CD4-positive, alpha-beta T cell treated with Interleukin-4 for 4 hours (primary cell): ENCODE results near the gene ANKRD49.
A peak's percentile ranks its signal among the peaks of the same experiment; 100 is the strongest.
"Not testable (repeated sequence)": the region's sequence is repeated elsewhere in the genome, so short reads cannot be mapped to it uniquely, and the experiment has no call there.

Experiments
- DNase-seq: peaks from one replicate; pipeline ENCODE4 v3.0.0-alpha.2; 2020

The ANKRD49 gene, protein sequence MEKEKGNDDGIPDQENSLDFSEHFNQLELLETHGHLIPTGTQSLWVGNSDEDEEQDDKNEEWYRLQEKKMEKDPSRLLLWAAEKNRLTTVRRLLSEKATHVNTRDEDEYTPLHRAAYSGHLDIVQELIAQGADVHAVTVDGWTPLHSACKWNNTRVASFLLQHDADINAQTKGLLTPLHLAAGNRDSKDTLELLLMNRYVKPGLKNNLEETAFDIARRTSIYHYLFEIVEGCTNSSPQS

DNA sequence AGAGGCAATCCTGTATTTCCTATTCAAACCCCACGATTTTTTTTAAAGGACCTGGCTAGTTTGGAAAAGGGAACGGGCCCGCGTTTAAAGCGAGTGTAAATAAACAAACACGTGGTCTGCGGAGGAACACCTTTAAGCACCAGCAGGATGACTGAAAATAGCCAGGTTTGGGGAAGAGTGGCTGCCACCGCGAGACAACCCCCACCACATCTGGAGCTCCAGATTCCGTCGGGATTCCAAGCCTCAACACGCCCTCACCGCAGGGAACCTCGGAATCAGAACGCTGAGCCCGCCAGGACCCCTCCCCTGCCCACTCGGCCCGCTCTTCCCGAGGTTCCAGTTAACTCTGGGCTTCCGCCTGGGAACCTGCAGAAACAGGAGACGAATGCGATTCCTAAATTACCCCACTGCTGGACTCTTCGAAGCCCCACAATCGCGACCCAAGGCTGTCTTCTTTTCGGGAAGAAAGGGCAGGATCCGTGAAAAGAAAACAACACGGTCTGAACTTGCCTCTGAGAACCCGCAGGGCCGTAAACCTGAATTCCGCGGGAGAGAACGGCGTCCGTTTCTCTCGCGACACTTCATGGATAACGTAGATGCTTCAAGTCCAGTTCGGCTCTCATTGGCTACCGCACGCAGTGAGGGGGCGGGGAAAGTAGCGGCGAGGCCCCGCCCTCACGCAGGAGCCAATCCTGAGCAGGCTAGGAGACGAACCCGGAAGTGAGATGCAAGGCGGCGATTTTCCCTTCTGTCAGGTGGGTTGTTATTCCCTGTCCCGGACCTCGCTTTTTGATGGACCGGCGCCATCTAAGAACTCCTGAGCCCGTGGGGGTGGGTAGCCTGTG lies at the start of gene ANKRD49, which contains the start of gene MRE11:
Gene ANKRD49 (plus strand): TSS at position 704 of the 845 bp plus-strand sequence. CDS start 2,710 bp downstream, outside the sequence.
Gene MRE11 (minus strand): TSS at position 564 of the 845 bp plus-strand sequence. CDS start 1,043 bp downstream, outside the sequence.
- peak; percentile 97 for DNase-seq

DNA sequence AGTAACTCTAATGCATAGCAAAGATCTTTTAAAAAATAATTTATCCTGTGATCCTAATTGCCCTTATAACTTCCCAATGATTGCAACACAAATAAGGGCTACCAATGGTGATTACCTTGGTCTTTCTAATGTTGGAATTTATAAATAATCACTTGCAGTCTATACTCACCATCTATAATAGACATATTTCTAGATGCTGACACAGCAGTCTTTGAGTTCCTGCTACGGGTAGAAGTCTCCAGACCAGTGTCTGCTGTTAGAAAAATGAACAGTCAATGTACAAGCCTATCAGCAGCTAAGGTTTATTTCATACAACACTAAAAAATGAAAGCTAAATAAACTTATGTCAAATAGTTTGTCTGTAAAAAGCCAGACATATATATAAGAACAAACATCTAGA lies 48.1 kb upstream of the ANKRD49 start:
- no peak for DNase-seq

DNA sequence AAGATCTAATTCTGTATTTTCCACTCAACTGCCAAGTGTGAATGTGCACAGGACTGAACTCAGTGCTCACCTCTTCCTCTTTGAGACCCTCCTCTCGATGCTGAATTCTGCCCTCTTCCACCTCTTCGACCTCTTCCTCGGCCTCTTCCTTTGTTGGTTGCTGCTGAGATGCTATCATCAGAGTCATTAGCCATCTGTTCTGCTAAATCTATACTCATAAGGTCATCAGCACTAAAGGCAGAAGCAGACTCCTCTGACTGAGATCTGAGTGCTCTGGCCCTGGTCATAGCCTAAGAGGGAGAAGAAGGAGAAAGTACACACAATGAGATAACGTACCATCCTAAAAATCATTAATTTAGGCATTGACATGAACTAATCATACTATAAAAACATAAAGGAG lies 46.6 kb upstream of the ANKRD49 start:
- no peak for DNase-seq

DNA sequence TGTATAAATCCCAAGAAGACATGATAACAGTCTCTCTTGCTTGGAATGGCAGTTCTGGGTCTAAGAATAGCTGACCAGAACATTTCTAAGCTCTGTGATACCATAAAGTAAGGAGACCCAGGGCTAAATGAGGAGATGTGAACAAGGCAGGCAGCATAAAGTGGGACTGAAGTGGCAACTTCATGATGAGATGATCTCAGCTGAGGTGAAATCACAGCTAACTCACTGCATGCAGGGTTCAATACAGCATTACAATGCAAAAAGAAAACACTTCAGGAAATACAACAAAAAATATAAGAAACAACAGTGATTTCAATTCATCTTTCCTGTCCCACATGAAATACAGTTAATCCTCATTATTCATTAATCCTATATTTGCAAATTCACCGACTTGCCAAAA lies 44.8 kb upstream of the ANKRD49 start:
- DNase-seq: no peak

DNA sequence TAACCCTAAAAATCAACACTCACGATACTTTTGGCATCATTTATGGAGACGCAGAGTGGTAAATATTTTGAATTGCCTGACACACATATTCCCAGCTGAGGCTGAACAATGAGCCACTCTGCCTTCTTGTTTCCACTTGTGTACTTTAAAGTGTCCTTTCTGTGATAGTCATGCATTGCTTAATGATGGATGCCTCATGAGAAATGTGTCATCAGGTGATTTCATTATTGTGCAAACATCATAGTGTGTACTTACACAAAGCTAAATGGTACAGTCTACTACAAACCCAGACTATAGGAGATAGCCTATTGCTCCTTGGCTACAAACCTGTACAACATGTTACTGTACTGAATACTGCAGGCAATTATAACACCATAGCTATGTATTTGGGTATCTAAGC lies 44.3 kb upstream of the ANKRD49 start:
- no peak for DNase-seq

DNA sequence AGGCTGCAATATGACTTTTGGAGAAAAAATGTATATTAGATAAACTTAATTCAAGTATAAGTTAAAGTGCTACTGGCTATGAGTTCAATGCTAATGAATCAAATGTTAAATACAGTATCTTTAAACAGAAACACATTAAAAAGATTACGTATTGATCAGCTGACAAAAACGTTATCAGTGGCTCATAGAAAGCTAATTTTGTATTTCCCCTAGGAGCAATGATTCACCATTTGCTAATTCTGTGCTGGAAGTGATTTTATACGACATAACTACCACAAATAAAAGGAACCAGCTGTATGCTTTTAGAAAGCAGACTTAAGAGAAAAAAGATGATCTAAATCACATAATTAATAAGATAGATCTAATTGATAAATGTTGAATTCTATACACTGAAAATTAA lies 43.7 kb upstream of the ANKRD49 start:
- no peak for DNase-seq

DNA sequence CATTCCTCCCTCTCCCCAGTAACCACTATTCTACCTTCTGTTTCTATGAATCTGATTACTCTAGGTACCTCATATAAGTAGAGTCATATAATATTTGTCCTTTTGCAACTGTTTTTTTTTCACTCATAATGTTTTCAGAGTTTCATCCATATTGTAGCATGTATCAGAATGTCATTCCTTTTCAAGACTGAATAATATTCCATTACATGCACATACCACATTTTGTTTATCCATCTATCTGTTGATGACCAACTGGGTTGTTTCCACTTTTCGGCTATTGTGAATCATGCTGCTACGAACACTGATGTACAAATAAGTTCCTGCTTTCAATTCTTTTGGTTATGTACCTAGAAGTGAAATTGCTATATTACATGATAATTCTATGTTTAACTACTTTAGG lies 40.8 kb upstream of the ANKRD49 start:
- DNase-seq: no peak

DNA sequence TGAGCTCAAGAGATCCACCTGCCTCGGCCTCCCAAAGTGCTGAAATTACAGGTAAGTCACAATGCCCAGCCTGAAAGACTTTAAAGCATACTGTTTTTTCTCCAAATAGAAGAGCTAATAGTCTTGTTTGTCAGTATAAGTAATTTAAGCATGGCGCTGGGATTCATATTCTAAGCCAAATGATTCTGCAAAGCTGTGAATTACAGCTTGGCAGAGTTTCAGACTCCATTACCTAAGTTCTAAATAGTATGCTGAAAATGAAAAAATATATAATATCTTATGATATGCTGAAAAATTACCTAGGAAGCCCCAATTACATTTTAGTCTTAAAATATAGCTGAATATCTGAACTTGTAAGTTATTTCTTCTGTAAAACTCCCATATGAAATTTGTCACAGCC lies 39.5 kb upstream of the ANKRD49 start:
- no peak for DNase-seq

DNA sequence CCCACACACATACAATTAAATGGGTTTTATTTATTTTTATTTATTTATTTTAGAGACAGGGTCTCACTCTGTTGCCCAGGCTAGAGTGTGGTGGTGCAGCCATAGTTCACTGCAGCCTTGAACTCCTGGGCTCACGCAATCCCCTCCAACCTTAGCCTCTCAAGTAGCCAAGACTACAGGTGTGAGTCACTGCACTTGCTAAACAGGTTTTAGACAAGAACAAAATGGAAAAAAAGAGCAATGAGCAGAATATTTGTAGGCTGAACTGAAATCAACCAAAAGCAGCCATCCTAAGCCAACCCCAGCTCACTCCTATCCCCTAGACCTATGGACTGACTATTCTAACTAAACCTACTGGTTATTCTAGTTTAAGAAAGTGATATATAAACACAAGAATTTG lies 37.9 kb upstream of the ANKRD49 start:
- DNase-seq: no peak

DNA sequence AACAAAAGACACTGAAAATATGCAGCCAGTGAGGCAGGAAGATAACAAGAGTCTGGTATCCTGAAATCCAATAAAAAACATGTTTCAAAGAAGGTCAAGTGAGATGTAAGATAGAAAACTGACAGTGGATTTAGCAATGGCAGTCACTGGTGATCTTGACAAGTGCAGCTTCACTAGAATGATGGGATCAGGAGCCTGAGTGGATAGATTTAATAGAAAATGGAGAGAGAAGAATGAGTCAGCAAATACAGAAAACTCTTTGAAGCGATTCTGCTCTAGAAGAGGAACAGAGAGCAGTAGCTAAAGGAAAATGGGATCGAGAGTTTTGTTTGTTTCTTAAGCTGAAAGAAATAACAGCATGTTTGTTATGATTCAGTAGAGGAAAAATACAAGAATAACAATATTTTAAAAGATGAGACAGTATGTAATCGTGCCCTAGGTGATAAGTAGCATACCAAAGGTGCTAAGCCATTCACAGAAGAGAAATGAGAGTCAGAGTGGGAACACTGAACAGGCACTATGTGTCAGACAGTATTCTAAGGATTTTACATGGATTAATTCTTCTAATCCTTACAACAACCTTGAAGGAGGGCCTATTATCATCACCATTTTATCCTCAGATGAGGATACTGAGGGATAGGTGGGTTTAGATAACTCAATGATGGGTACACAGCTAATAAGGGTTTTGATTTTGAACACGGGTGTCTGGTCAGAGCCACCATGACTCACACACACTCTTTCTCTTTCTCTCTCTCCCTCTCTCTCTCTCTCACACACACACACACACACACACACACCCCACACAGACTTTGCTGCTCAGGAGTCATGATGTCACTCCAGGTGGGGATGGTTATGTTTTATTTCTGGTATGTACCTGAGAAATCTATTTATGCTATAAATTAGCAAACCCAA lies 36.4 kb upstream of the ANKRD49 start:
- DNase-seq: no peak

DNA sequence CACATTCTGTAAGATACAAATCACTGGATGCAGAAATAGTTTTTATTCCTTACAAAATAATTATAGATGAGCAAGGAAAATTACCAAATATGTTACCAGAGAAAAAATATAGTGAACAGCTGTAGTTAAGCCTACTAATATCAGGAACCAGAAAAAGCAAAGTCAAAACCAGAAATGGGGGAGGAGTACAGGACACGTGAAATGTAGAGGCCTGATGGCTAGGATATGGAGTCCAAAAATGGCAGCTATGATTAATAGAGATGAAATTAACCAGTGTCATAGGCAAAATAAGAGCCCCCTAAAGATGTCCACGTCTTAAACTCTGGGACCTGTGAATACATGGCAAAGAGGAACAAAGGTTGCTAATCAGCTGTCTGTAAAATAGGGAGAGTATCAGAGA lies 34.2 kb upstream of the ANKRD49 start:
- DNase-seq: no peak

DNA sequence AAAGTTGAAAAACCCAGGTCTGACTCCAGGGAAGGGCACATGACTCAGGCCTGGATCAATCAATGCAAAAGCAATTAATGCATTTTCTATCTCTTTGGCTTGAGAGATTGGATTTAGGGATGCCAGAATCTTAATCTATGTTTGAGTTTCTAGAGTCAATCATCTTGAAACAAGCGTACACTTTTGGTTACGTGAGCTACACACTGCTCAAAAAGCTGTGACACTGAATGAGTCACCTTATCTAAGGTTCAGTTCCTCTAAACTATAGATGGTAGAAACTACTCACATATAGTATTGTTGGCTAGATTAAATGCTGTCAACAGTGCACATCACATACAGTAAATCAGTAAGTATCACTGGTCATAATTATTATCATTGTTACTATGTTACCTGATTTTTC lies 24.4 kb upstream of the ANKRD49 start:
- DNase-seq: no peak

DNA sequence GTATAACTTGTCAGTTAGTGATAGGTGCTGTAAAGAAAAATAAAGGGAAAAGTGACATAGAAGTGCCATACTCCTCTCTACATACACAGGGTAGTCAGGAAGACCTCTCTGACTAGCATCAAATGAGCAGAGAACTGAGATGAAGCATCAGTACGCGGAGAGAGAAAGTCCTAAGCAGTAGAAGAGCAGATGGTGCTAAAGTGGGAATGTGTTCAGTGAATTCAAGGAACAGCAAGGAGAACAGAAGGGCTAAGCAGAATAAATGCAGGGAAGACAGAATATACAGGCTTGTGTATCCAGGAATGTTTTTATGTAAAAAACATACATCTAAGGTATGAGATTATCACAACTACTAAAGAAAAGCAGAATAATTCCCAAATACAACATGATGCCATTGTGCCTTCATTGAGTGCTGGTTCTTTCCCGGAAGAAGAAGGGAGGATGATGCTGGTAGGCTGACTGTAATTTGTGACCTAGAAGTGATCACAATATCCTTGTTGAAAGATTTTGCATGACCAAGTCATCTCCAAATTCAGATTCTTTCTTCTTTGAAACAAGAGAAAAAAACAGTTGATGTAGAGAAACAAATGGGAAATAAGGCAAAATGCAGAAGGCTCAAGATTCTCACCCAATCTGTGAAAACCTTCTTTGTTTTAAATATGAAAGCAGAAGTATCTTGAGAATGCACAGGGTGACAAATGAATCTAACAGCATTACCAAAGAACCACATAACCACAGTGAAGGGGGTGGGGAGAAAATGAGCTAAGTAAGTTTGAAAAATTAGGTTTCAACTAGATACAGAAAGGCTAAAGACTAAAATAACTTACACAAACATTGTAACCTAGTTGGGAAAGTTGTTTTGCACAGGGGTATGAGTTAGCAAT lies 20.6 kb upstream of the ANKRD49 start:
- DNase-seq: peak; percentile 32

DNA sequence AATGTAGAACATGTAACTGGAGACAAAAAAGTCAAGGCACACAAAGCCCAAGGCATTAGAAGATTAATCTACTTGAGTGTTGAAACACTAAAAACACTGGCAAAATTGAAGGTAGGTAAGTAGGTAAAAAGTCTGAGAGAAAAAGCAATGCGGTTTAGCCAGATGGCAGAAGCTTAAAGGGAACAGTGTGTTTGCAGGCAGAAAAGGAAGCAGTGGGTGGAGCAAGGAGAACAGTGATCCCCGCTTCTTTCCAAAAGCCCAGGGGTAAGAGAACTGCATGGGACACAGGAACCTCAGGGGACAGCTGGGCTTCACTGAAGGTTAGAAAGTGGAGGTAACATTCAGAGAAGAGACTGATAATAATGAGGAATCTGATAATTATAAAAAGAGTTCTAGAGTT lies 16.2 kb upstream of the ANKRD49 start:
- DNase-seq: no peak

DNA sequence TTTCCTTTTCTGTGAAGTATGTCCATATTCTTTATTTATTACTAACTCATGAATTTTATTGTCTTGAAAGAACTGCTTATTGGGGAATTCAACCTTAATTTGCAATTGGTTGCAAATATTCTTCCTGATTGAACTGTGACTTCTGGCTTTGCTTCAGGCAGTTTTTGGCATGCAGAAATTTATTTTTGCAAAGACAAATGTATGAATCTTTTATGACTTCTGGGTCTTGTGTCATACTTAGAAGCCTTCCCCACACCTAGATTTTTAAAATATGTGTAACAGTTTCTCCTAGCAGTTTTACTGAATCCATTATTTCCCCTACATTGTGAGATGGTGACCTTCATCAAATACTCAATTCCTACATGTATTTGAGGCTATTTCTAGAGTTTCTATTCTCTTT lies 12.4 kb upstream of the ANKRD49 start:
- DNase-seq: no peak

DNA sequence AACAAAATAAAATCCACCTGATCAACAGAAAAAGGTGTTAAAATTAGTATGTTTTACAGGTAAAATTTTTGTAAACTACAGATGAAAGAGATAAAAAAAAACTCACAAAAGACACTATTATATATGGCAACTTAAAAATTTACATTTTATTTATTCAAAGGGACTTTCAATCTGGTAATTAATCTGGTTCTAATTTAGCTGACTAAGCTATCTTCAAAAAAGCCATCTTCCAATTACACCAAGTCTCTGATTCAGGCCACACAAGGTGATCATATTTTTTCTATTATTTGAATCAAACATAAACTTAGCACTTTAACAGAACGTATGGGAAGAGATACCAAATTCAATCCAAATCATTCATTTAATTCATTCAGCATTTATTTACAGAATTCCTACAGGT lies 7.7 kb upstream of the ANKRD49 start:
- no peak for DNase-seq

DNA sequence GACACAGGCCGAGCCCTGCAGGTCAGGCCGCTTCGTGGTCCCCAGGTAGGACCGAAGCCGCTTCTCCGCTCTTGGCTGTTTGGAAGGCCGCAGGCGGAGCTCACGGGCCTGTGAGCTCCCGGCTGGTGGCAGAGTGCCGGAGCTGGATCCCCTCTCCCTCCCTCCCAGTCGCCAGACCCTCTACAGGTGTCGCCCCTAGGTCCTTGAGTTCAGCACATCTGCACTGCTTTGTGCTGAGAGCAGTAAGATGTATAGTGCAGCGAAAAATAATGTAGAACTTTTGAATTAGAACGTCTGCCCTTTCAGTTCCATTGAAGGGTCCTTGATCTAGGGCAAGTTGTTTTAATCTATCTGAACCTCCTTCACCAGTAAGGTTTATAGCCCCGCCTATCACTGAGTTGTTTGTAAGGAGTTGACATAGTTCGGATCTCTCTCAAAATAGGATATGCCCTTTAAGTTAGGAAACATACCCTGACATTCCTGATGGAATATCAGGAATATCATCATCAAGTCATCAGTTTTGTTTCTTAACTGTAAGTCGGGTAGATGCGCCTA lies 419 bp downstream of the ANKRD49 start:
- peak; percentile 6 for DNase-seq

DNA sequence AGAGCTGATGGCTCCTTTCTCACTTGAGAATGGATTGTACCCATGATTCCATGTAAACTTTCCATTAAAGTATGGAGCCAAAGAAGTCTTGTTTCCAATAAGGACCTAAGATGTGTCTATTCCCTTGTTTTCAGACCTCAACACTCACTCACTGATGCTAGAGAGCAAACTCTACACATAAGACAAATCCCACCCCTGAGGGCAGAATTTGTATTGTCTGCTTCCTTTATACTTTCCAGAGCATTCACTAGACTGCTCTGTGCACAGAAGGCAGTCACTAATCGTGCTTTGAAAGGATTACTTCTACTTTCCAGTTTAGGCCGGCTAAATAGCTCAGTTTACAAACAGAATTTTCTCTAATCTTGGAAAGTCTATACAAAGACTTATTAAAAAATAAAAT lies 6.4 kb downstream of the ANKRD49 start:
- no peak for DNase-seq

DNA sequence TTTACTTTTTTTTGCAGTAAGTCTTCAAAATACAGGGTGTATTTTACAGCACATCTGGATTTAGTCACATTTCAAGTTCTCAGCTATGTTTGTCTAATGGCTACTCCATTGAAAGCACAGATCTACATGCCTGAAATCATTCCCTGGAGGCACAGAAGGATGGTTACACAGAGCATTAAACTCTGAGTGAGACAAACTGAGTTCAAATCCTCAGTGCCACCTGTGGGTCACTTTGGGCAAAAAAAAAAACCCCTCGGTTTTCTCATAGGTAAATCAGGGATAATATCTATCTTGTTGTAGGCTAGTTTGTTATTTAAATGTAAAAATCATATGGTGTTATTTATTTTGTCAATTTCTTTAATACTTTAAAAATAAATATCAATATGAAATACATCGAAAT lies 7.7 kb downstream of the ANKRD49 start:
- DNase-seq: no peak

DNA sequence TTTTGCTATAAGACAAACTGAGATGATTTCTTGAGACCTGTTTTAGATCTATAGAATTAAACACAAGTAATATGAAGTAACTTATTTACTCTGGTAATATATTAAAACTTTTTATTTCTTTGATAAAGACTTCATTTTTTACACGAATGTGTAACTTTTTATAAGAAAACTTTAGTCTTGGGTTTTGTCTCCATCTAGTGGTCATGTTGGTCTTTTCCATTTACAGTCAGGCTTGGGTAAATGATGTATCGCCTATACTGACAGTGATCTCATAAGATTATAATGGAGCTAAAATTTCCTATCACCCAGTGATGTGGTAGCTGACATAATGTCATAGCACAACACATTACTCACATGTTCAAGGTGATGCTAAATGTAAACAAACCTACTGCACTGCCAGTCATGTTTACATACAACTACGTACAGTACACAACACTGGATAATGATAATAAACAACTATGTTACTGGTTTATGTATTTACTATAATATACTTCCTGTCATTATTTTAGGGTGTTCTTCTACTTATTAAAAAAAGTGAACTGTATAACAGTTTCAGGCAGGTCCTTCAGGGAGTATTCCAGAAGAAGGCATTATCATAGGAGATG lies 11.0 kb downstream of the ANKRD49 start:
- peak; percentile 64 for DNase-seq

DNA sequence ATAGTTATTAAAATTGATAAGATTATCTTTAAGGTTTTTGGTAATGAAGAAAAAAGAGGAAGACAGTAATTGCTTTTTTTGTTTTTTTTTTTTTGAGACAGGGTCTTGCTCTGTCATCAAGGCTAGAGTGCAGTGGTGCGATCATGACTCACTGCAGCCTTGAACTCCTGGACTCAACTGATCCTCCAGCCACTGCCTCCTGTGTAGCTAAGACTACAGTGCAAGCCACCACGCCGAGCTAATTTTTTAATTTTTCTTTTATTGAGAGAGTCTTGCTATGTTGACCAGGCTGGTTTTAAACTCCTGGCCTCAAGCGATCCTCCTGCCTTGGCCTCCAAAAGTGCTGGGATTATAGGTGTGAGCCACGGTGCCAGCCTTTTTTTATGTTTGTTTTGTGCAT lies 12.7 kb downstream of the ANKRD49 start:
- DNase-seq: not testable (repeated sequence)

DNA sequence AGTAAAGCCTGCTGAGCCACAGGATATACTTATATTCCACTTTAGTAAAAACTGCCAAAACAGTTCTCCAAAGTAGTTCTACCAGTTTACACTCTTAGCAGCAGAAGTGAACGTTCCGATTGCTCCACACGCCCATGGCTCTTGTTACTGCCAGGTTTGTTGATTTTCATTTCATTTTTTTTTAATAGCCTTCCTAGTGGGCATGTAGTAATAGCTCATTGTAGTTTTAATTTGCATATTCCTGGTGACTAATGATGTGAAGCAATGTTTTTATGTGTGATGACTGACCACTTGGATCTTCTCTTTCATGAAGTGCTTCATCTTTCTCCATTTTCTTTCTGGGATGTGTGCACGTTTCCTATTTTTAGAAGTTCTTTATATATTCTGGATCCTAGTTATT lies 13.7 kb downstream of the ANKRD49 start:
- no peak for DNase-seq
